ENCODE data around the gene ARL6IP6. TPM values are rescaled to one million over a fixed set of nuclear protein-coding genes. Genes with fewer than 3 reads are reported as not detected.

Gene ARL6IP6
- 10 to 100 TPM in 3 of 4 donors, 1 to 10 TPM in 1; 9.1 to 17.4 (median 15.0) TPM for total RNA-seq

DNA sequence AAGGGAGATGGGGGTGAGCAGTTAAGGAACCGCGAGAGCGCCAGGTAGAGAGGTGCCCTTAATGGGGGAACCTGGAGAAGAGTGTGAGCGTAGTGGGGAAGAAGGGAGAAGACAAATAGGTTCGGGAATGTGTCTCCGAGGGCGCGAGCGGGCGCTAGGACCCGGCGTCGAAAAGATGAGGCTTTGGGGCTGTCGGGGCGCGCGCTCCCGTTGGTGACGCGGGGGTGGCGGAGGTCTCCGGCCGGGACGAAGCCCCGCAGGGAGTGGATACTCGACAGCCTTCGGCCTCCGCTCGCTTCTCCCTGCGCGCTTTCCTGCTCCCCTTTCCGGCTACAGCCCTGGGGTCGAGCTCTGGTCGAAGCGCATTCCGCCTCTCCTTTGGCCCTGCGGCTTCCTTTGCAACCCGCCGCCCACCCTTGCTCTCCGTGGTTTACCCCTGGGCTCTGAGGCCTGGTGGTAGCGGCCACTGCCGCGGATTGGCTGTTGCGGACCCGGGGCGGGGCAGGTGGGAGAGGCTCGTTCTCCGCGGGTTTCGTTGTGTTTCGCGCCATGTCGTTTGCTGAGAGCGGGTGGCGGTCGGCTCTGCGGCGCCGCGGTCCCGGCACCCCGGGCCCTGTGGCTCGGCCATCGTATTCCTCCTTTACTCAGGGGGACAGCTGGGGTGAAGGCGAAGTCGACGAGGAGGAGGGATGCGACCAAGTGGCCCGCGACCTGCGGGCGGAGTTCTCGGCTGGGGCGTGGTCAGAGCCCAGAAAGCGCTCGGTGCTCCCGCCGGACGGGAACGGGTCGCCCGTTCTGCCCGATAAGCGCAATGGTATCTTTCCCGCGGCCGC lies at the start of gene ARL6IP6:
Gene ARL6IP6, plus strand, starts transcription at position 545 of the 833 bp plus-strand sequence. Its CDS starts 5 bp downstream, at position 550.
- TF ChIP-seq, protein P1, sequence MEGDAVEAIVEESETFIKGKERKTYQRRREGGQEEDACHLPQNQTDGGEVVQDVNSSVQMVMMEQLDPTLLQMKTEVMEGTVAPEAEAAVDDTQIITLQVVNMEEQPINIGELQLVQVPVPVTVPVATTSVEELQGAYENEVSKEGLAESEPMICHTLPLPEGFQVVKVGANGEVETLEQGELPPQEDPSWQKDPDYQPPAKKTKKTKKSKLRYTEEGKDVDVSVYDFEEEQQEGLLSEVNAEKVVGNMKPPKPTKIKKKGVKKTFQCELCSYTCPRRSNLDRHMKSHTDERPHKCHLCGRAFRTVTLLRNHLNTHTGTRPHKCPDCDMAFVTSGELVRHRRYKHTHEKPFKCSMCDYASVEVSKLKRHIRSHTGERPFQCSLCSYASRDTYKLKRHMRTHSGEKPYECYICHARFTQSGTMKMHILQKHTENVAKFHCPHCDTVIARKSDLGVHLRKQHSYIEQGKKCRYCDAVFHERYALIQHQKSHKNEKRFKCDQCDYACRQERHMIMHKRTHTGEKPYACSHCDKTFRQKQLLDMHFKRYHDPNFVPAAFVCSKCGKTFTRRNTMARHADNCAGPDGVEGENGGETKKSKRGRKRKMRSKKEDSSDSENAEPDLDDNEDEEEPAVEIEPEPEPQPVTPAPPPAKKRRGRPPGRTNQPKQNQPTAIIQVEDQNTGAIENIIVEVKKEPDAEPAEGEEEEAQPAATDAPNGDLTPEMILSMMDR (IDR thresholded peaks at IDR 0.05): no peak
- TF ChIP-seq POLR2A (IDR thresholded peaks at IDR 0.05): peak; percentile 79 to 86
- Histone ChIP-seq H3K36me3 (peaks cover 0 to 16% (median 0%) of the 10 kb centered on the region in 3 donors), H3K27me3 (no peaks in the 10 kb centered on the region), H3K9me3 (no peaks in the 10 kb centered on the region), H3K4me3 (peak within 1 kb of the TSS; percentile 72 to 92 (median 82)), H3K4me1 (peaks cover 0 to 37% (median 4%) of the 10 kb centered on the region in 4 donors), H3K27ac (peak within 1 kb of the TSS; percentile 96 to 99 (median 97))
- DNase-seq: peak; percentile 90 to 97 (median 97)

DNA sequence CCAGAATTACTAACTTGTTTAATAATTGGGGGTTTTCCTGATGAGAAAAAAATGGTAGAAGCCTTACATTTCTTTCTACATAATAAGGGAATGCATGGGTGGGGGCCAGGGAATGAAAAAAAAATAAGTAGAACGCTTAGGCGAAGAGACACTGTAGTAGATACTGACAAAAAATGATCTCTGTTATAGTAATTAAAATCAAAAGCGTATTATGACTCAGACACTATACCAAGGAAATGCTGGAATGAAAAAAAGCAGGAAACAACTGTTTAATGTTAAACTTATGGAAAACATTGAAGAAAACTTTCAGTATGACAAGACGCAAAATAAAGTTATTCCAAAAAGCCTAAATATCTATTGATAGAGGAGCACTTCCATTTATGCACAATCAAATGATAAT lies 44.1 kb upstream of the ARL6IP6 start:
- H3K4me1 ChIP-seq: no peaks in the 10 kb centered on the region
- peaks cover 0 to 97% (median 0%) of the 10 kb centered on the region in 3 donors for H3K36me3 ChIP-seq
- no peaks in the 10 kb centered on the region for H3K9me3 ChIP-seq
- no peak for DNase-seq
- TF ChIP-seq, protein P1 (IDR thresholded peaks at IDR 0.05): no peak
- no peak for TF ChIP-seq POLR2A (IDR thresholded peaks at IDR 0.05)
- no peak overlapping the region for H3K4me3 ChIP-seq
- H3K27me3 ChIP-seq: no peaks in the 10 kb centered on the region
- H3K27ac ChIP-seq: no peak overlapping the region

DNA sequence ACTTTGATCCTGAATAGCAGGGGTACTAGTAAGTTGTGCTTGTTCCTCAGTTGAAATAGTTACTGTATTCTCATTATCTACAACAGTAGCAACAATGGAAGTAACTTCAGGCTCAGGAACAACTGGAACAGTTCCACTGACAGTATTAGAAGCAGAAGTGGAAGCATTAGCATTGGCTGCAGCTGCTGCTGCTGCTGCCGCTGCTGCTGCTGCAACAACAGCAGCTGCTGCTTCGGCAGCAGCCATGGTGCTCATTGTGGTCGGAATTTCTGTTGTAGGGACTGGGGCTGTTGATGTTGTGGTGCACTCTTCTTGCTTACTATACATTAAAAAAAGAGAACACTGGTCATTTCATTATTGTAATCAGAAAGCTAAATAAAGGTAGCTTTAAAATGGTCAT lies 42.0 kb upstream of the ARL6IP6 start:
- no peak overlapping the region for H3K27ac ChIP-seq
- no peaks in the 10 kb centered on the region for H3K27me3 ChIP-seq
- no peak for DNase-seq
- no peak for TF ChIP-seq POLR2A (IDR thresholded peaks at IDR 0.05)
- TF ChIP-seq, protein P1 (IDR thresholded peaks at IDR 0.05): no peak
- no peaks in the 10 kb centered on the region for H3K9me3 ChIP-seq
- H3K36me3 ChIP-seq: peaks cover 0 to 96% (median 0%) of the 10 kb centered on the region in 3 donors
- H3K4me1 ChIP-seq: no peaks in the 10 kb centered on the region
- H3K4me3 ChIP-seq: no peak overlapping the region

DNA sequence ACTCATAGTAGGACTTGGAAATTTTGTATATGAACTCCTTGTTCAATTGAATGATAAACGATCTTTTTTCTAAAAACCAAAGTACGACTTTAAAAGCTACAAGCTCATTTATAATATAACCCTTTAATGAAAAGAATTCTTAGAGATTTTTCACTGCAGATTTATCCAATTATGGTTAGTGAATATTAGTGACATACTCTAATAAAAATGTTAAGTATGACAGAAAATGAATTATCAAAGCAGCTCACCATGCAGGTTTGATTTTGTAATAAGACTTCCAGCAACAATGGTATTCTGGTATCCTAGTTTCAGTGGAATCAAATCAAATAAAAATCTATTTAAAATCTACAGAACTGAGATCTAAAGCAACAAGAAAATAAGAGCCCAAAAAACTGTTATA lies 39.6 kb upstream of the ARL6IP6 start:
- Histone ChIP-seq H3K9me3 (no peaks in the 10 kb centered on the region), H3K27me3 (no peaks in the 10 kb centered on the region), H3K4me1 (no peaks in the 10 kb centered on the region), H3K4me3 (no peak overlapping the region), H3K27ac (no peak overlapping the region), H3K36me3 (peaks cover 0 to 73% (median 0%) of the 10 kb centered on the region in 3 donors)
- TF ChIP-seq, protein P1 (IDR thresholded peaks at IDR 0.05): no peak
- no peak for TF ChIP-seq POLR2A (IDR thresholded peaks at IDR 0.05)
- DNase-seq: no peak

DNA sequence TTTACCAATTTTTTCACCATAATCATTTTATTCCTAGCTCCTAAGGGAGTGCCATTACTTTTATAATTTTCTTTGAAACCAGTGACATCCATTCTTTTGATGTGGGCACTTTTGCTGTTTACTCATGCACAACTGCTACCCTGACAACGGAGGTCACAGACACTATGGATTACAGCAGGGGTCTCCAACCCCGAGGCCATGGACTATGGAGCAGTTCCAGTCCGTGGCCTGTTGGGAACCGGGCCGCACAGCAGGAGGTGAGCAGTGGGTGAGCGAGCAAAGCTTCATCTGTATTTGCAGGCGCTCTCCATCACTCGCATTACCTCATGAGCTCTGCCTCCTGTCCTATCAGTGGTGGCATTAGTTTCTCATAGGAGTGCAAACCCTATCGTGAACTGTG lies 35.8 kb upstream of the ARL6IP6 start:
- no peak overlapping the region for H3K27ac ChIP-seq
- H3K4me3 ChIP-seq: no peak overlapping the region
- no peak for TF ChIP-seq POLR2A (IDR thresholded peaks at IDR 0.05)
- TF ChIP-seq, protein P1 (IDR thresholded peaks at IDR 0.05): no peak
- no peaks in the 10 kb centered on the region for H3K4me1 ChIP-seq
- H3K27me3 ChIP-seq: no peaks in the 10 kb centered on the region
- H3K36me3 ChIP-seq: peaks cover 0 to 36% (median 0%) of the 10 kb centered on the region in 3 donors
- no peaks in the 10 kb centered on the region for H3K9me3 ChIP-seq
- DNase-seq: no peak
